T-helper 22 cell (primary cell): ENCODE data around the gene DHRSX.
"Not testable (repeated sequence)": the region's sequence is repeated elsewhere in the genome, so short reads cannot be mapped to it uniquely, and the experiment has no call there.

Experiments
- DNase-seq: peaks from one replicate; pipeline ENCODE4 v3.0.0-alpha.2; 2020; ENCODE audit warnings: low read depth

Gene DHRSX

DNA sequence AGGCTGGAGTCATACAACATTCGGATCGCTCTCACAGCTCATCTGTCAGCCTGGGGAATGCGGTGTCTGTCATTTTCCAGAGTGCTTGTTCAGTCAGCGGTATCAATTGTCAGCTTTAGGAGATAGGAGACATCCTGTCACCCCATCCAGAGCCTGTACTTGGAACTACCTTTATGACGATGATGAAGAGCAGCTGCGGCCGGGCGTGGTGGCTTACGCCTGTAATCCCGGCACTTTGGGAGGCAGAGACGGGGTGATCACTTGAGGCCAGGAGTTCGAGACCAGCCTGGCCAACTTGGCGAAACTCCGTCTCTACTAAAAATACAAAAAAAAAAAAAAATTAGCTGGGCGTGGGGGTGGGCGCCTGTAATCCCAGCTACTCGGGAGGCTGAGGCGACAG, 289.1 kb downstream of the DHRSX start:
- DNase-seq: not testable (repeated sequence)

DNA sequence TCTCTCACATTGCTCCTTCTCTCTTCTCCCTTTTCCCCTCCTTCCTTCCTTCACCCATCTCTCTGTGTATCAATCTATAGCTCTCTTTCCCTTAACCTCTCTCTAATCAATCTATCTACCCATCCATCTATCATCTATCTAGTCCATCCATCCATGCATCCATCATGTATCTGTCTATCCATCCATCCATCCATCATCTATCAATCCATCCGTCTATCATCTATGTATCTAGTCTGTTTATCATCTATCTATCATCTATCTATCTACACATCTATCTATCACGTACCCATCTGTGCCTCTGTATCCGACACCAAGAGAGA, 307.5 kb downstream of the DHRSX start:
- DNase-seq: no peak

GRCh38 chrX:2192584-2193272, 308.0 kb downstream of the DHRSX start:
- DNase-seq: no peak

- DNase-seq: no peak
These were observed 311.9 kb downstream of the DHRSX start for GRCh38 chrX:2188840-2189239.

GRCh38 chrX:2188330-2188792, 312.4 kb downstream of the DHRSX start:
- no peak for DNase-seq

DNA sequence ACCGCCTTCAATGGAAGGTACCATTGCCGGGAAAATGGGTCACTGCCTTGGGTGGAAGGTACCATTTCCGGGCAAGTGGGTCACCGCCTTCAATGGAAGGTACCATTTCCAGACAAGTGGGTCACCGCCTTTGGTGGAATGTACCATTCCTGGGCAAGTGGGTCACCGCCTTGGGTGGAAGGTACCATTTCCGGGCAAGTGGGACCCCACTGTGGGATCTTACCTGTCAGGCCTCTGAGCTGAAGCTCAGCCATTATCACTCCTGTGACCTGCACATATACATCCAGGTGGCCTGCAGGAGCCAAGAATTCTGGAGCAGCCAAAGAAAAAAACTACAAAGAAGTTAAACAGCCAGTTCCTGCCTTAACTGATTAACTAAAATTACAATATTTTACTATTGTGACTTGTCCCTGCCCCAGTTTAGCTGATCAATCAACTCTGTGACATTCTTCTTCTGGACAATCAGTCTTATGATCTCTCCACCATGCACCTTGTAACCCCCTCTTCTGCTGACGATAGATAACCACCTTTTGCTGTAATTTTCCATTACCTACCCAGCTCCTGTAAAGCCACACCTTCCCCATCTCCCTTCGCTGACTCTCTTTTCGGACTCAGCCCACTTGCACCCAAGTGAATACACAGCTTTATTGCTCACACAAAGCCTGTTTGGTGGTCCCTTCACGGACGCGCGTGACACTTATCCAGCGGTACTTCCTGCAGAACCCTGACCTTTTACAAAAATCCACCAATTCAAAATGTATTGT, 313.2 kb downstream of the DHRSX start:
- no peak for DNase-seq

DNA sequence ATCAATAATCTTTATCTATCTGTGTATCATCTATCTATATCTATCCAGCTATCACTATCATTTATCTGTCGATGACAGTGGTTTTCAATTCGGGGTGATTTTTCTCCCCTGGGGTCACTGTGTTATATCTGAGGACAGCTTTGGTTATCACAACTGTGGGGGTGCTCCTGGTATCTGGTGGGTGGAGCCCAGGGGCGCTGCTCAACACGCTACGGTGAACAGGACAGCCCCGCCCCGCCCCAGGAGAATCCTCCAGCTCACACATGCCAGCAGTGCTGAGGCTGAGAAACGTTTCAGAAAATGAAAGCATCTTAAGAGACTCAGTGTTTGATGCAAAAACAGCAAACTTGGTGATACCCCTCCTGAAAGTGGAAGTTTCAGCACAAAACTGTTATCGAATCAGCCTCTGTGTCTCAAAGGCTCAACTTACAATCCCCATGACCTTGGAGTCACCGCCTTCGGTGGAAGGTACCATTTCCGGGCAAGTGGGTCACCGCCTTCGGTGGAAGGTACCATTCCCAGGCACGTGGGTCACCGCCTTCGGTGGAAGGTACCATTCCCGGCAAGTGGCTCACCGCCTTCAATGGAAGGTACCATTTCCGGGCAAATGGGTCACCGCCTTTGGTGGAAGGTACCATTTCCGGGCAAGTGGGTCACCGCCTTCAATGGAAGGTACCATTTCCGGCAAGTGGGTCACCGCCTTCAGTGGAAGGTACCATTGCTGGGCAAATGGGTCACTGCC, 315.3 kb downstream of the DHRSX start:
- DNase-seq: no peak

- no peak for DNase-seq
These were observed 316.7 kb downstream of the DHRSX start for GRCh38 chrX:2184089-2184488.

GRCh38 chrX:2183193-2183725, 317.5 kb downstream of the DHRSX start:
- no peak for DNase-seq

GRCh38 chrX:2177541-2177940, 323.2 kb downstream of the DHRSX start:
- no peak for DNase-seq

- no peak for DNase-seq
These were observed 324.0 kb downstream of the DHRSX start for GRCh38 chrX:2176733-2177132.

DNA sequence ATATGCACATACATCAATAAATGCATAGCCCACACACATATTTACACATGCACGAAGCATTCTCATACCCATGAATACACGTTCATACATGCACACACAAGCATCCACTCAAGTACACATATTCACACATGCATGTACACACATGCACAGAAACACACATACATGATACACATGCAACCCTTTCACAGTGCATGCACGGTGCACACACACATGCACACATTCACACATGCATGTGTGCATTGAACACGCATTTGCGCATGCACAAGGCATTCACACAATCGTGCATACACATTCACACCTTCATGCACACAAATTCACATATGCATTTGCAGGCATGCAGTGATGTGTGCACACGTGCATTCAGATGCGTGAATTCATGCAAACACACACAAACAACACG, 324.5 kb downstream of the DHRSX start:
- no peak for DNase-seq

DNA sequence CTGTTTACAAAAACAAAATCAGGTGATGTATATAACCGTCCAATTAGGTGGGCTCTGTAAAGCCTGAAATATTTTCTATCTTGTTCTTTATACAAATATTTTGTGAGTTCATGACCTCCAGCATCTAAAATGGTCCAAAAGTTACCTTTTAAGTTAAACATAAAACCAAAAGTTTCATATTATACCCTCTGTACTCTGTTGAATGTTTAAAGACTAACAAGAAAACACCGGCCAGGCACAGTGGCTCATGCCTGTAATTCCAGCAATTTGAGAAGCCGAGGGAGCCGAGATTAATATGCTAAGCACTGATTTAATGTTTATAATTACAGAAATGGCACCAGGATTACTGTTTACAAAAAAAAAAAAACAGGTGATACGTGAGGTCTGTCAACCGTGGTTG, 328.4 kb downstream of the DHRSX start:
- DNase-seq: no peak
